Stimulated activated CD4-positive, alpha-beta T cell treated with anti-CD3 and anti-CD28 coated beads, TNF-alpha, amount 100 ng/mL, for 24 hours (primary cell): ENCODE results near the gene CLASRP.

Source experiments
- DNase-seq, 3 experiments: peaks; one replicate each; pipeline ENCODE4 v3.0.0-alpha.2; 2020; ENCODE audit warnings: low read depth in 3 of 3

The CLASRP gene

GRCh38 chr19:45087531-45087930 is 48.7 kb downstream of the CLASRP start:
- peak in 1 of 3 experiments; percentile 11 for DNase-seq

DNA sequence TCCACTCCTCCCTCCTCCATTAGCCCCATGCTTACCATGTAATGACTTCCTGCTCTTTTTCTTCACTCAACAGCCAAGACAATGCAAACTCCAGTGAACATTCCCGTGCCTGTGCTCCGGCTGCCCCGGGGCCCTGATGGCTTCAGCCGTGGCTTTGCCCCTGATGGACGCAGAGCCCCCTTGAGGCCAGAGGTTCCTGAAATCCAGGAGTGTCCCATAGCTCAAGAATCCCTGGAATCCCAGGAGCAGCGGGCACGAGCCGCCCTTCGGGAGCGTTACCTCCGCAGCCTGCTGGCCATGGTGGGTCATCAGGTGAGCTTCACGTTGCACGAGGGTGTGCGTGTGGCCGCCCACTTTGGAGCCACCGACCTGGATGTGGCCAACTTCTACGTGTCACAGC is 51.2 kb downstream of the CLASRP start:
- no peak for DNase-seq

DNA sequence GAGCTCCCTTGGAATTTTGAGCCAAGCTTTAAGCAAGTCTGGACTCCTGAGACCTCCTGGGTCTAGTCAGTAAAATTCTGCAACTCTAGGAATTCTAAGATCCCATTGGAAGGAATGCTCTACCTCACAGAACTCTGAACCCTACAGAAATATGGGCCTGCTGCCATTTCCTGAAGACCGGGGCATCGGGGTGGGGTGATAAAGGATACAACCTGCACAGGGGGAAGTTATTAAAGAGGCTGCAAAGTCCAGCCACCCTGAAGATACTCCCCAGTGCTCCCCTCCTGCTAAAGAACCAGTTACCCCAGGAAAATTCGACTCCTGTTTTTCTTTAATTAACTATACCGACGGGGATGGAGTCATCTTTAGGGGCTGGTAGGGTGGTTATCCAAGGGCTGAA is 51.8 kb downstream of the CLASRP start:
- DNase-seq: no peak

DNA sequence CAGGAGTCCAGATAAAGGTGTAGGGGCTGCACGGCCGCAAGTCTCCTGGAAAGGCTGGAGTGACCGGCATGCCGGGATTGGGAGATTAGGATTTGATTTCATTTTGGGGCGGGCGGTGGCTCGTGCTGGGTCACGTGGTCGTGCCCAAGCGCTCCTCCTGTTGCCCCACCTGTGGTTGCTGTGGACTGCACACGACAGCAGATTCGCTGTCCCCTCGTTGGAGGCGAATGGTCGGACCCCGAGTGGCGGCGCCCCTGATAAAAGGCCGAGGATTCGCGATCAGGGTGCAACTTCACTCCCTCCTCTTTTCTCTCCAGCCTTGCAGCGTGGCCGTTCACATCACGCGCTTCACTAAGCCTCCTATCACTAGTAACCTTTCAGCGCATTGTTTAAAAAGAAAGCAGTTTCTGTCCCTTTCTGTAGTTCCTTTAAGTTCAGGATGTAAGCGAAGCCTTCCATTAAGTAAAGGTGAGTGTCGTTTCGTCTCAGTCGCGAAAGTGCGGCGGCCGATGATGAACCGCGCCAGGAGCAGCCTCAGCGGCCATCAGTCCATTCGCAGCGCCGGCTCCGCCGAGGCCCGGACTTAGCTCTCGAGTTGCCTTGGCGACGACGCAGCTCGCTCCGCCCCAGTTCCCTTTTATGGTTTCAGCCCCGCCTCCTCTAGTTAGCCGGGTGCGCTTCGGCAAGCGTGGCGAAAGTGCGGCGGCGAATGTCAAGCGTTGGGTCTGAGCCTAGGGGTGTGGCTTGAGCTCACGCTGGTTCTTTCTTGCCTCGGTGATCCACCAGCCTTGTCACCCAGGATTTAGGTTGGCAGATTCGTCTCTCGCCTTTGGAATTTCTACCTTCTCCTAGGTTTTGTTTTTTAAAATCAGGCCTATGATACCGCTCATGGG is 52.4 kb downstream of the CLASRP start:
- peak; percentile 84 to 97 (median 91) for DNase-seq

- peak; percentile 83 to 91 (median 89) for DNase-seq
Observed at GRCh38 chr19:45092747-45093678, 54.2 kb downstream of the CLASRP start, which contains the start of gene PPP1R37. PPP1R37 (plus strand) TSS chr19:45093179; CDS start chr19:45093326, 147 bp downstream.

GRCh38 chr19:45094137-45094536 is 55.3 kb downstream of the CLASRP start:
- DNase-seq: no peak

DNA sequence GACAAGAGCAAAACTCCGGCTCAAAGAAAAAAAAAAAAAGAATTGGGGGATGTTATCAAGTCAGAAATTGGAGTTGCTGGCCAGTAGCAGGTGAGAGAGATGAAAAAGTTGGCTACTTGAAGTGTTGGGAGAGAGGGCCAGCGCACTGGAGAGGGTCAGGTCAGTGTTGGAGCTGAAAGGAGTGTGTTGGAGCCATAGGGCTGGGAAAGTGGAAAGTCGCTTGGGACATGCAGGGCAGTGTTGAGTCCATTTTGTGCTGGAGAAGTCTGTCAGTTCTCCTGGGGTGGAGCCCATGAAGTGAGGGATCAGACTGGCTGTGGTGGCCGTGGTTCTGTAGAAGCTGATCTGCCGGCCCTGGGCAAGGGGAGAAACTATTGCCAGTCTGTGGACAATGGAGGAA is 55.9 kb downstream of the CLASRP start:
- no peak for DNase-seq

DNA sequence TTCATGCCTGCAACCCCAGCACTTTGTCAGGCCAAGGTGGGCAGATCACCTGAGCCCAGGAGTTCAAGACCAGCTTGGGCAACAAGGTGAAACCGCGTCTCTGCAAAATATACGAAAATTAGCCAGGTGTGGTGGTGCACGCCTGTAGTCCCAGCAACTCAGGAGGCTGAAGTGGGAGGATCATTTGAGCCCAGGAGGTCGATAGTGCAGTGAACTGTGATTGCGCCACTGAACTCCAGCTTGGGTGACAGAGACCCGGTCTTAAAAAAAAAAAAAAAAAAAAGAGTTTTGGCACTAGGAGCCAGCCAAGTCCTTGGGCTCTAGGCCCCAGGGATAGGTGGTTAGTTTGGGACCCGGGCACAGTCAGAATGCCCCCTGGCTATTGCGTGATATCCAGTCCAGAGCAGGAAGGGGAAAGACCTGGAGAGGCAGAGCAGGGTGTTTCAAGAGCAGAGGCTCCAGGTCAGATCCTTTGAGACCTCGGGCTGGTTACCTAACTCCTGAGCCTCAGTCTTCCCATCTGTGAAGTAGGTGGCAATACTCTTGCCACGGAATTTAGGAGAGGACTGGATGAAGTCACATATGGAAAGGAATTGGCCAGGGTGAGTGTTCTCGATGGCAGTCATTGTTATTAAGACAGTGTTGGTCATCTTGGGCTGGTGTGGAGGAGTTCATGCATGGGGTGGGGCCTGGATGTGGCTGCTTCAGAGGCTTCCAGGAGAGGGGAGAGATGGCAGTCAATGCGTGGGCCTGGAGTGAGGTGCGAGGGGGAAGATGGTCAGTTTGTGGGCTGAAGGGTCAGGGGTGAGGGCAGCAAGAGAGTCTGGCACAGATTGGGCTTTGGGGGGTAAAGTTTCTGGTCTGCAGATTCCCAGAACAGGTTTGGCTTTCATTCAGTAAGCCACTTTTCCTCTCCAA is 56.9 kb downstream of the CLASRP start:
- DNase-seq: no peak

DNA sequence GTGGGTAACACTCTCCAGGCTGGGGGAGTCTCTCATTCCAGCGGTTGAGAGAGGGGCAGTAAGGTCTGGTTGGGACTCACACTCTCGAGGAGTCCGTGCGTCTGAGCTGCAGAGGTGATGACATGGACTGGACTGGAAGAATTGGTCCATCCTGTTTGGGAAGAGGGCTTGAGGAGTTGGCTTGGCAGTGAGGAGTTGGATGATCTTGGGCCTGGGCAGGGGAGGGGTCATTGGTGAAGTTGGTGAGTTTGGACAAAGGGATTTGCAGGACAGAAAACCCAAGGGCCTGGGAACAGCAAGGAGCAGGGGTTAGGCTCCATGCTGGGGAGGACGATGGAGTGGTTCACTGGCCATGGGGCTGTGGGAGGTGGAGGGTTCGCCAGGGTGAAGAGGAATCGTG is 57.9 kb downstream of the CLASRP start:
- DNase-seq: no peak

- no peak for DNase-seq
Observed at GRCh38 chr19:45097450-45097775, 58.6 kb downstream of the CLASRP start.

DNA sequence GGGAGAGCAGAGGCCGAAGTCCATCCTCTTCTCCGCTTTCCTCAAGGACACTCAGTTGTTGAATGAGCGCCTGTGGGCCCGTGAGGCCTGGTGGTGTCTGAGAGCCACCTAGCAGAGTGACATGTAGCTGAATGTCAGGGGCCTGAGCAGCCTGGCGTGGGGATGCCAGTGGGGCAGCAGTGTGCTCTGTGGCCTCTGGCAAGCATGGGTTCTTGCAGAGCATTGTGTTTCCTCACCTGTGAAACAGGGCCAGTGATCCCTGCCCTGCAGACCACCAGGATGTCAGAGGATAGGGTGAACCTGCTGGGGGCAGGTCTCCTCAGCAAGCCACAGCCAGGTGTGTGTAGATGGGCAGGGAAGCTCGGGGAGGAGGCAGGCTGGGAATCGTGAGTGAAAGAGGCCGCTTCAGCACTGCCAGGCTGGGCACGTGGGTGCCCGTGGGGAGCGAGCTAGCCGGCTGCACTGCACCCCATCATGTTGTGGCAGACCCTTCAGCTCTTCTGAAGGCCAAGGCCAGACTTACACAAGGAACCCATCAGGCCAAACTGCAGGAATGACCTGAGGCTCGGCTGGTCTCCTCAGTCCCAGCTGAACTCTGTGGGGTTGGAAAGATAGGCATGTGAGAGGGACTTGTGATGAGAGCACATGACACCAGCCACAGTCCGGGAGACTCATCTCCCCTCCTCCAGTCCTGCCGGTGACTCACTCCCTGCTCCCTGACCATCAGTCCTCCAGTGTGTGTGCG is 59.1 kb downstream of the CLASRP start:
- no peak for DNase-seq

- DNase-seq: no peak
Observed at GRCh38 chr19:45098521-45099466, 59.9 kb downstream of the CLASRP start.

DNA sequence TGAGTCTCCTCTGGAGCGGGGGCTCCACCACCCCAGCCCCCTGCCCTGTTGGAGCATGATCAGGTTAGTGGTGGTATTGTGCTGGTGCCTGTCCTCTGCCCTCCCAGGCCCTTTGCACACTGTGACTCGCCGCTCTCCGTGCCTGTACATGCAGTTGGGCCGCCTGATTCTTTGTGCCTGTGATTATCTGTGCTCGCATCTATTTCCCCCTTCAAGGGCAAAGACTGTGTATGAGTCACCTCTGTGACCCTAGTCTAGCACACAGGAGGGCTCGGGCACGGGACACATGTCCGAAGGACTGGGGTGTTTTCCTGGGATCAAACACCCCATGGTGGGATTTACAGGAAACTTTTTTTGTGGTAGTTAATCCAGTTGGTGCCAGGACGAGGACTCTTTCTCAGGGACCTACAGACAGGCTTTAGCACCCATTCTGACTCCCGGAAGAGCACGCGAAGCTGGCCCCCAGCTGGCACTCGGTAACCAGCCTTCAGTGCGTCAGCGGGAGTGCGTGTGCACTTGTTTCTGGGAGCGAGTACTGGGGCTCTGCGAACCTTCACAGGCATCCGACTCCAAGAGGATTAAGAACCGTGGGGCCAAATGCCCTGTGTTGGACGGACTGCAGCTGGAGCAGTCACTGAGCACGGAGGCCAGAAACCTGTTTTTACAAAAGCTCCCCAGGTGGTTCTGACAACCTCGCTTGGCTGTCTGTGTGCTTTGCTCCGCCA is 60.8 kb downstream of the CLASRP start:
- DNase-seq: no peak

DNA sequence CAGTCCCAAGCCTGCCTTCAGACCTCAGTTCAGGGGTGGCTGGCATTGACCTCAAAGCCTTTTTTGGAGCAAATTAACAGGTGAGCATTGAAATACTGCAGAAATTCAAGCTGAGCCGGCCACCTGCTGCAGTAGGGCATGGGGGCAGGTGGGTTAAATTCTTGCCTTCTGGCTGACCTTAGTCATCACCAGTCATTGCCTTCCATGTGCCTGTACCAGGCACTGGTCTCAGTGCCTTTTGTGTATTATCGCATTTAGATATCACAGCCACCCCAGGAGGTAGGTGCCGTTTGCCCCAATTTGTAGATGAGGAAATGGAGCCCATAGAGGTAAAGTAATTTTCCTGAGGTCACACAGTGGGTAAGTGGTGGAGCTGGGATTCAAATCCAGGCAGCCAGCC is 61.4 kb downstream of the CLASRP start:
- no peak for DNase-seq

GRCh38 chr19:45100846-45101252 is 62.0 kb downstream of the CLASRP start:
- no peak for DNase-seq

DNA sequence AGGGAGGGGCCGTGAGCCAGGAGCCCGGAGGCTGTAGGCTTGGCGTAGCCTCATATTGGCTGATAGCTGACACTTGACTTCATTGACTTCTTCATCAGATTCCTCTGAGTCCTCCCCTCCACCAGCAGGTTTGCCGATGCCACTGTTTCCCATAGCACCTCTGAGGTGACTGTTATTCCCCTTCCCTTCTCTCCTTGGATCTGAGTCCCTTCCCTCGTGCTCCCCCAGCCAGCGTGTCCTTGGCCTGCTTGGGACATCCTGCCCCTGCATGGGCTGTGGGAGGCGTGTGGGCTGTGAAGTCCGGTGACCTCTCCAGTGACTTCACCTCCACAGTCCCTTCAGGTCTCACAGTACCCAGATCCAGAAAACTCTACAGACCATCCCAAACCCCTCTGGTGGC is 63.0 kb downstream of the CLASRP start:
- no peak for DNase-seq

- DNase-seq: no peak
Observed at GRCh38 chr19:45102481-45102880, 63.6 kb downstream of the CLASRP start.

DNA sequence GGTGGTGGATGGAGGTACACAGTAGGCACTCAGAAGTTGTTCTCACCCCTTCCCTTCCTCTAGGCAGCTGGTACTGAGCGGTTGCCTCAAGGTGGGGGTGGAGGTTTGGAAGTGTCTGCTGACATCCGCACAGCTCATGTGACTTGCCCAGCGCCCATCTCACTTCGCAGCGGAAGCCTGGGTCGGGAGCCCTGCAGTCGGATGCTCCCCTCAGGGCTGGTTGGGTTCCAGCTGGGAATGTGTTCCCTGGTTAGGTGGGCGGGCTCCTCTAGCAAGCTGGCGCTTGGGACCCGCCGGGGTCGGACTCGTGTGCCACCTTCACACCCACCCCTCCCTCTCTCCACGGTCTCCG is 64.3 kb downstream of the CLASRP start:
- no peak for DNase-seq
